IMR-90 (cell line): ENCODE data around the gene FFAR2. TPM values are rescaled to one million over a fixed set of nuclear protein-coding genes. Genes with fewer than 3 reads are reported as not detected.

Source experiments
- ATAC-seq: fragments of 200-7000 bp; cut with Tn5 transposase; 2 replicates; pipeline ENCODE4 v1.9.1; 2020; ENCODE audit warnings: low read depth, mild to moderate bottlenecking, moderate library complexity
- BruUV-seq: library from RNA; stranded (reverse); fragments of 400-500 nt; replicated peaks from 2 replicates; lab custom pipeline; 2021; lab: Mats Ljungman, UMichigan
- CTCF ChIA-PET: fragments of 300-600 bp; formaldehyde crosslinking; extraction: SDS; loops from one replicate; lab custom pipeline; 2021; ENCODE audit warnings: antibody characterized with exemption; lab: Yijun Ruan, JAX
- POLR2A ChIA-PET: fragments of 300-600 bp; sonication (Branson Sonifier 250); formaldehyde crosslinking; loops from one replicate; lab custom pipeline; 2022; ENCODE audit warnings: antibody characterized with exemption; ENCODE audit not compliant: unreplicated experiment; lab: Charles Lee
- DNase-seq: peaks from one replicate; pipeline ENCODE4 v3.0.0; 2013
- H2AFZ ChIP-seq: replicated peaks from 2 replicates; pipeline ENCODE3; 2013; ENCODE audit warnings: low read length, mild to moderate bottlenecking; ENCODE audit not compliant: poor library complexity
- H2AK5ac ChIP-seq: 2 replicates; pipeline ENCODE4 v1.6.1; 2013; ENCODE audit warnings: low read depth, low read length, inconsistent platforms
- H2AK9ac ChIP-seq: replicated peaks from 2 replicates; pipeline ENCODE3; 2013; ENCODE audit warnings: mild to moderate bottlenecking, low read depth, low read length, moderate library complexity; ENCODE audit not compliant: poor library complexity
- H2BK120ac ChIP-seq: 2 replicates; pipeline ENCODE4 v1.6.1; 2013; ENCODE audit warnings: low read depth, low read length, inconsistent platforms
- H2BK15ac ChIP-seq: 3 replicates; pipeline ENCODE4 v1.6.1; 2013; ENCODE audit warnings: low read depth, low read length, inconsistent platforms
- H2BK20ac ChIP-seq: 2 replicates; pipeline ENCODE4 v1.6.1; 2013; ENCODE audit warnings: low read depth, mild to moderate bottlenecking, inconsistent platforms, low read length, moderate library complexity
- H2BK5ac ChIP-seq: 2 replicates; pipeline ENCODE4 v1.6.1; 2013; ENCODE audit warnings: mild to moderate bottlenecking, low read depth, low read length, inconsistent platforms; ENCODE audit not compliant: poor library complexity, severe bottlenecking
- H3K14ac ChIP-seq: replicated peaks from 2 replicates; pipeline ENCODE4 v1.6.1; 2013; ENCODE audit warnings: low read depth, low read length, inconsistent platforms
- H3K18ac ChIP-seq: 2 replicates; pipeline ENCODE4 v1.6.1; 2013; ENCODE audit warnings: low read depth, low read length, control low read depth
- H3K23ac ChIP-seq: 2 replicates; pipeline ENCODE4 v1.6.1; 2013; ENCODE audit warnings: low read depth, low read length, inconsistent platforms
- H3K27ac ChIP-seq: 2 replicates; pipeline ENCODE4 v1.5.1; 2013; ENCODE audit warnings: mild to moderate bottlenecking, control low read depth, low read length; ENCODE audit not compliant: insufficient read depth
- H3K27me3 ChIP-seq: 2 replicates; pipeline ENCODE4 v1.6.1; 2013; ENCODE audit warnings: low read length; ENCODE audit not compliant: control insufficient read depth, insufficient read depth
- H3K36me3 ChIP-seq: 2 replicates; pipeline ENCODE4 v1.6.1; 2013; ENCODE audit warnings: low read length, mixed read lengths; ENCODE audit not compliant: control insufficient read depth, insufficient read depth
- H3K4ac ChIP-seq: 2 replicates; pipeline ENCODE4 v1.6.1; 2013; ENCODE audit warnings: low read depth, low read length, inconsistent platforms
- H3K4me1 ChIP-seq: 2 replicates; pipeline ENCODE4 v1.6.1; 2013; ENCODE audit warnings: low read length, mixed read lengths; ENCODE audit not compliant: control insufficient read depth, insufficient read depth
- H3K4me2 ChIP-seq: 2 replicates; pipeline ENCODE4 v1.6.1; 2013; ENCODE audit warnings: low read depth, mild to moderate bottlenecking, control low read depth, low read length, moderate library complexity
- H3K4me3 ChIP-seq: 2 replicates; pipeline ENCODE4 v1.5.1; 2013; ENCODE audit warnings: low read depth, mild to moderate bottlenecking, control low read depth, low read length, moderate library complexity; ENCODE audit not compliant: insufficient read depth
- H3K56ac ChIP-seq: 2 replicates; pipeline ENCODE4 v1.6.1; 2013; ENCODE audit warnings: low read length, inconsistent platforms; ENCODE audit not compliant: insufficient read depth; ENCODE audit errors: extremely low read depth
- H3K79me1 ChIP-seq, 2 experiments: 2 replicates each; pipeline ENCODE4 v1.6.1; 2013; ENCODE audit warnings: low read length in 2 of 2, inconsistent platforms in 1 of 2, low read depth in 1 of 2
- H3K9ac ChIP-seq: 2 replicates; pipeline ENCODE4 v1.6.1; 2013; ENCODE audit warnings: low read depth, low read length, control low read depth
- H3K9me1 ChIP-seq: 2 replicates; pipeline ENCODE4 v1.6.1; 2013; ENCODE audit warnings: low read length, inconsistent platforms; ENCODE audit not compliant: insufficient read depth
- H3K9me3 ChIP-seq: 2 replicates; pipeline ENCODE4 v1.6.1; 2013; ENCODE audit warnings: low read length; ENCODE audit not compliant: control insufficient read depth, insufficient read depth
- H4K20me1 ChIP-seq: 2 replicates; pipeline ENCODE4 v1.6.1; 2013; ENCODE audit warnings: low read length, inconsistent platforms; ENCODE audit not compliant: insufficient read depth
- H4K5ac ChIP-seq: 2 replicates; pipeline ENCODE4 v1.6.1; 2013; ENCODE audit warnings: mild to moderate bottlenecking, low read depth, low read length, control low read depth
- H4K8ac ChIP-seq, 2 experiments: 2 replicates each; pipeline ENCODE4 v1.6.1; 2013; ENCODE audit warnings: low read depth in 2 of 2, low read length in 2 of 2, control low read depth in 1 of 2, inconsistent platforms in 1 of 2
- H4K91ac ChIP-seq: 2 replicates; pipeline ENCODE4 v1.6.1; 2013; ENCODE audit warnings: low read depth, low read length, inconsistent platforms; ENCODE audit not compliant: insufficient read depth
- BHLHE40 ChIP-seq: fragments of 150-350 bp; IDR thresholded peaks from 2 replicates; pipeline ENCODE4 v1.6.1; 2016; ENCODE audit warnings: mild to moderate bottlenecking, low read depth, low read length
- FOS ChIP-seq: fragments of 150-350 bp; IDR thresholded peaks from 2 replicates; pipeline ENCODE4 v1.6.1; 2016; ENCODE audit warnings: low read depth, low read length
- MAFK ChIP-seq: IDR thresholded peaks from 2 replicates; pipeline ENCODE4 v1.6.1; 2012; ENCODE audit warnings: low read depth, low read length, improper control_type of control experiment
- MAZ ChIP-seq: IDR thresholded peaks from 2 replicates; pipeline ENCODE4 v1.6.1; 2012; ENCODE audit warnings: low read depth, mild to moderate bottlenecking, low read length, improper control_type of control experiment, moderate library complexity, borderline replicate concordance
- MXI1 ChIP-seq: IDR thresholded peaks from 2 replicates; pipeline ENCODE4 v1.6.1; 2012; ENCODE audit warnings: low read depth, mild to moderate bottlenecking, low read length, moderate library complexity, borderline replicate concordance
- NFE2L2 ChIP-seq: fragments of 150-350 bp; IDR thresholded peaks from 2 replicates; pipeline ENCODE4 v1.6.1; 2016; ENCODE audit warnings: low read depth, mild to moderate bottlenecking, low read length
- POLR2A ChIP-seq: IDR thresholded peaks from 2 replicates; pipeline ENCODE4 v1.6.1; 2012; ENCODE audit warnings: mild to moderate bottlenecking, low read depth, low read length
- RAD21 ChIP-seq: IDR thresholded peaks from 2 replicates; pipeline ENCODE4 v1.6.1; 2012; ENCODE audit warnings: low read length, improper control_type of control experiment
- RCOR1 ChIP-seq: IDR thresholded peaks from 2 replicates; pipeline ENCODE4 v1.6.1; 2012; ENCODE audit warnings: mild to moderate bottlenecking, low read length, improper control_type of control experiment; ENCODE audit not compliant: insufficient replicate concordance
- RFX5 ChIP-seq: IDR thresholded peaks from 2 replicates; pipeline ENCODE4 v1.8.0; 2012; ENCODE audit warnings: low read depth, mild to moderate bottlenecking, low read length, moderate library complexity
- WGBS, 2 experiments: methylation state at CpG; one replicate each; pipeline versions ENCODE4 v1.1.5 to v1.1.7; 2013; ENCODE audit warnings: missing lambda C conversion rate in 2 of 2; ENCODE audit not compliant: insufficient read length in 1 of 2; ENCODE audit errors: extremely low coverage in 2 of 2; 5-methylcytosine and 5-hydroxymethylcytosine counted together
- dilution Hi-C: fragments of 300-500 bp; cut with HindIII; formaldehyde crosslinking; loops from one replicate; pipeline ENCODE4 v1.14.3; 2018; ENCODE audit warnings: low sequenced_read_pairs; ENCODE audit not compliant: unreplicated experiment
- in situ Hi-C: fragments of 300-500 bp; cut with MboI; formaldehyde crosslinking; loops from 3 replicates; pipeline ENCODE4 v1.14.3; 2019; ENCODE audit warnings: low sequenced_read_pairs, inconsistent platforms, mixed read lengths
- intact Hi-C: fragments of 100-400 bp; cut with micrococcal nuclease; formaldehyde crosslinking; loops from 2 replicates; pipeline ENCODE4 v1.10.0; 2022
- polyA plus RNA-seq, 3 experiments: library from polyadenylated mRNA; depleted of rRNA; stranded (reverse); fragments of >200 nt; gene quantifications; 2 replicates each; pipeline ENCODE4 v1.2.3, GENCODE V29; 2012; ENCODE audit warnings: low replicate concordance in 1 of 3
- total RNA-seq: library from RNA; depleted of rRNA; stranded (reverse); fragments of >200 nt; gene quantifications from 2 replicates; pipeline ENCODE4 v1.2.3, GENCODE V29; 2012
- TF ChIP-seq, protein P1 (sequence below): fragments of 150-350 bp; IDR thresholded peaks from 2 replicates; pipeline ENCODE4 v1.6.1; 2017; ENCODE audit warnings: mild to moderate bottlenecking, antibody characterized with exemption, low read length, low read depth
- TF ChIP-seq, protein P2 (sequence below): fragments of 150-350 bp; IDR thresholded peaks from 2 replicates; pipeline ENCODE4 v1.6.1; 2016; ENCODE audit warnings: low read depth, mild to moderate bottlenecking, low read length, moderate library complexity, borderline replicate concordance

The FFAR2 gene
- total and polyA plus RNA-seq, 2 of the 4 experiments (the other 2 are of a cell fraction), result not detected

DNA sequence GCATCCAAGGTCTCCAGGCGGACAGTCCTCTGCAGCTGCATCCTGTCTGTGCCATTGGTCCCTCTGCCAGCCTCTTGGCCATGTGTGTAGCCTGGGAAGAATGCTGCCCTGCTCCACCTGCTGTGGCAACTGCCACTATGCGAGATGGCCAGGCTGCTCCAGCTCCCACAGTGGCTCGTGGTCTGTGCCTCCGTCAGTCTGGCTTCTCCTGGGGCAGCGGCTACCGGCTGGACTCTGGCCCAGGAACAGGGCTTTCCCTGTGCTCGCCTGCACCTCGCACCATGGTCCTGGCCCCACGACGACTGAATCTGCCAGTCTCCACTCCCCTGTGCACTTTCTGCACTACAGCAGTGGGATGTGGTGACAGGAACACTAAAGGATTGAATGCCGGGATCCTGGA is 26.7 kb upstream of the FFAR2 start:
- Histone ChIP-seq H4K8ac (no peak overlapping the region), H3K27me3 (peaks cover 8% of the 10 kb centered on the region; the same call in 1 of the 2 replicates), H2AFZ (no peak overlapping the region), H3K27ac (no peak overlapping the region), H4K20me1 (no peaks in the 10 kb centered on the region), H4K5ac (no peak overlapping the region), H3K9ac (no peak overlapping the region), H3K4ac (no peak overlapping the region), H2BK5ac (no peak overlapping the region), H3K36me3 (no peaks in the 10 kb centered on the region), H3K79me1 (no peaks in the 10 kb centered on the region), H3K9me1 (no peaks in the 10 kb centered on the region), H3K4me3 (no peak overlapping the region), H3K4me1 (no peaks in the 10 kb centered on the region), H4K91ac (no peak overlapping the region), H3K23ac (no peak overlapping the region), H3K56ac (no peak overlapping the region), H2AK9ac (no peak overlapping the region), H3K4me2 (no peak overlapping the region), H2AK5ac (no peak overlapping the region), H3K18ac (no peak overlapping the region), H2BK20ac (no peak overlapping the region), H2BK15ac (no peak overlapping the region), H3K9me3 (no peaks in the 10 kb centered on the region), H3K14ac (no peak overlapping the region), H2BK120ac (no peak overlapping the region)
- in situ Hi-C loops (no loop called here), dilution Hi-C loops (no loop called here), intact Hi-C loops (no loop called here)
- DNase-seq (no peak), ATAC-seq (no peak)
- 45% methylated on average over 1 of the region's 11 CpGs; no CpG with 5 or more reads in 1 of the 2 experiments for WGBS, 2 experiments
- ChIA-PET CTCF (no interaction called here), POLR2A (no interaction called here)
- BruUV-seq, result no TSS peak
- no peak for TF ChIP-seq RCOR1
- no peak for TF ChIP-seq POLR2A
- TF ChIP-seq, protein P1, sequence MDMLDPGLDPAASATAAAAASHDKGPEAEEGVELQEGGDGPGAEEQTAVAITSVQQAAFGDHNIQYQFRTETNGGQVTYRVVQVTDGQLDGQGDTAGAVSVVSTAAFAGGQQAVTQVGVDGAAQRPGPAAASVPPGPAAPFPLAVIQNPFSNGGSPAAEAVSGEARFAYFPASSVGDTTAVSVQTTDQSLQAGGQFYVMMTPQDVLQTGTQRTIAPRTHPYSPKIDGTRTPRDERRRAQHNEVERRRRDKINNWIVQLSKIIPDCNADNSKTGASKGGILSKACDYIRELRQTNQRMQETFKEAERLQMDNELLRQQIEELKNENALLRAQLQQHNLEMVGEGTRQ, result no peak
- no peak for TF ChIP-seq MAZ
- TF ChIP-seq MXI1, result no peak
- TF ChIP-seq RAD21, result no peak
- TF ChIP-seq RFX5, result no peak
- TF ChIP-seq MAFK, result no peak
- no peak for TF ChIP-seq FOS
- no peak for TF ChIP-seq NFE2L2
- TF ChIP-seq, protein P2, sequence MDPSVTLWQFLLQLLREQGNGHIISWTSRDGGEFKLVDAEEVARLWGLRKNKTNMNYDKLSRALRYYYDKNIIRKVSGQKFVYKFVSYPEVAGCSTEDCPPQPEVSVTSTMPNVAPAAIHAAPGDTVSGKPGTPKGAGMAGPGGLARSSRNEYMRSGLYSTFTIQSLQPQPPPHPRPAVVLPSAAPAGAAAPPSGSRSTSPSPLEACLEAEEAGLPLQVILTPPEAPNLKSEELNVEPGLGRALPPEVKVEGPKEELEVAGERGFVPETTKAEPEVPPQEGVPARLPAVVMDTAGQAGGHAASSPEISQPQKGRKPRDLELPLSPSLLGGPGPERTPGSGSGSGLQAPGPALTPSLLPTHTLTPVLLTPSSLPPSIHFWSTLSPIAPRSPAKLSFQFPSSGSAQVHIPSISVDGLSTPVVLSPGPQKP, result no peak
- TF ChIP-seq BHLHE40, result no peak
